NCI-H446 treated with DMSO at 0.1 percent for 48 hours (cell line): ENCODE measurements around the gene OTOA.
"Not testable (repeated sequence)": the region's sequence is repeated elsewhere in the genome, so short reads cannot be mapped to it uniquely, and the experiment has no call there.

ENCODE experiments used
- DNase-seq: peaks from one replicate; lab custom pipeline; 2025; lab: John Stamatoyannopoulos, UW

OTOA gene

DNA sequence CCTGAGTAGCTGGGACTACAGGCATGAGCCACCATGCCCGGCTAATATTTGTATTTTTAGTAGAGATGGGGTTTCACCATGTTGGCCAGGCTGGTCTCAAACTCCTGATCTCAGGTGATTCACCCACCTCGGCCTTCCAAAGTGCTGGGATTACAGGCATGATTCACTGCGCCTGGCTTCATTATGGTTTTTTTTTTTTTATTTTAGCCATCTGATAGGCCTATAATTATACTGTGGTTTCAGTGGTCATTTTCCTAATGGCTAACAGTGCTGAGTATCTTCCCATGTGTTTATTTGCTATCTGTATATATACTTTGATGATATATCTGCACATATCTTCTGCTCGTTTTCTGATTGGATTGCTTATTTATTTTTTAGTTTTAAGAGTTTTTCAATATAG, 10.7 kb downstream of the OTOA start:
- DNase-seq, result not testable (repeated sequence)

DNA sequence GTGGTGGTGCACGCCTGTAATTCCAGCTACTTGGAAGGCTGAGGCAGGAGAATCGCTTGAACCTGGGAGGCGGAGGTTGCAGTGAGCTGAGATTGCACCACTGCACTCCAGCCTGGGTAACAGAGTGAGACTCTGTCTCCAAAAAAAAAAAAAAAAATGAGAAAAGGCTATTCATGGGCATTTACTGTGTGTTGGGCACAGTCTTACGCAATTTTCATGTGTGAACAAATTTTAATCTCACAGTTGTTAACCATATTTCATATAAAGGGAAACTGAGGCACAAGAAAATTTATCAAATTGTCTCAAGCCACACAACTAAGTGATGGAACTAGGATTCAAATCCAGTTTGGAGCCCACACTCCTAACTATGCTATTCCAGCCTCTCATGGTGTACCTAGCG, 16.9 kb downstream of the OTOA start:
- not testable (repeated sequence) for DNase-seq

DNA sequence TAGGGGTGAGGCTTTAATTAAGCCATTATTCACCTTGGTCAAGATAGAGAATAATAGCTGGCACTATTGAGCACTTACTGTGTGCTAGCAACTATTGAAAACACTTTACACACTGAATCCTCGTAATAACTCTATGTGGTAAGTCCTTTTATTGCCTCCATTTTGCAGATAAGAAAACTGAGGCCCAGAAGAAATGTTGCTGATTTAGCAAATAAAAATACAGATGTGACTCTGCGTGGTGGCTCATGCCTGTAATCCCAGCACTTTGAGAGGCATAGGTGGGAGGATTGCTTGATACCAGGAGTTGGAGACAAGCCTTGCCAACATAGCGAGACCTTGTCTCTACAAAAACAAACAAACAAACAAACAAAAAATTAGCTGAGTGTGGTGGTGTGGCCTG, 19.4 kb downstream of the OTOA start:
- no peak for DNase-seq

DNA sequence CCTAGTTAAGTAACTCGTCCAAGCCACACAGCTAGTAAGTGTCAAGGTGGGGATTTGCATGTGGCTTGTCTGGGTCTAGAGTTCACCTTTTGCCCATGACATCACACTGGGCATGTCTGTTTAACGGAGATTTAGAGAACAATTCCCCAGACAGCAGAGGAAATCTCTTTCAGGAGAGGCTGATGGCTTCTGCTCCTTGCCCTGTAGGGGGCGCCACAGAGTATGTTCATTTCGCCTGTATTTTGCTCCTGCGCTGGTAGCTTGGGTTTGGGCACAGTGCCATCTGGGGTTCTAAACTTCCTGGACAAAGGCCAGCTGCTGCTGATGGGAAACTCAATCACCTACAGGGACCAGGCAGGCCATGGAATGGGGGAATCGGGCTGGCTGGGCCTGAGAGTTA, 20.4 kb downstream of the OTOA start:
- DNase-seq, result no peak

DNA sequence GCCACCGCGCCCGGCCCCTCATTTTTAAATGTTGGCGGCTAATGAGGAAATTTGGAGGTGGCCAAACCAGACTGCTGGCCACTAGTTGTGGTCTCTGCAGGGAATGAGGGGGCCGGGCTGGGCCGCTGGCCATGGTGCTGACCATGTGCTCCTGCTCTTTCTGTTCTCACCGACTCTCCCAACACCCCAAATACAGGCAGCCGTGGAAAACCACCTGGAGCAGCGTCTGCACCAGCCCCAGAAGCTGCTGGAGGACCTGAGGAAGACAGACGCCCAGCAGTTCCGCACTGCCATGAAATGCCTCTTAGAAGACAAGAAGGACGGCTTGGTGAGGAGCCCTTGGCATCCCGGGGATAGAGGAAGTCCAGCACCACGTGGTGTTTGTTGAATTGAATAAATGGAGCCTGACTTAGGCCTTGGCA, 21.3 kb downstream of the OTOA start:
- no peak for DNase-seq

DNA sequence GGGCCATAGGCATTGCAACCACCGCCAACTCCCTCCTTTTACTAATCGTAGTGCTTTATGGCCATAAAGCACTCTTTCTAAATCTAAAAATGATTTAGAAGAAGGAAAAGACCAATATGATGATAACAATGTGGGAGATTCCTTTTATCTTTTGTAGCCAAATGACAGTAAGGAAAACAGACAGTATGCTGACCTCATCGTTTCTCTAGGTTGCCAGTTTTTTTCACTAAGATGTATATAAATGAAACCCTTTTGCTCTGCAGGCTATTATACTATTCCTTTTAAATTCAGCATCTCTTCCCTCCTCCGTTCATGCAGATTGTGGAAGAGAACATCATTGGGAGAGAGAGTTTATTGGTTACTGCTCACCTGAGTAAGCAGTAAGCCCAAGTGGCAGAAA, 25.3 kb downstream of the OTOA start:
- DNase-seq, result no peak

DNA sequence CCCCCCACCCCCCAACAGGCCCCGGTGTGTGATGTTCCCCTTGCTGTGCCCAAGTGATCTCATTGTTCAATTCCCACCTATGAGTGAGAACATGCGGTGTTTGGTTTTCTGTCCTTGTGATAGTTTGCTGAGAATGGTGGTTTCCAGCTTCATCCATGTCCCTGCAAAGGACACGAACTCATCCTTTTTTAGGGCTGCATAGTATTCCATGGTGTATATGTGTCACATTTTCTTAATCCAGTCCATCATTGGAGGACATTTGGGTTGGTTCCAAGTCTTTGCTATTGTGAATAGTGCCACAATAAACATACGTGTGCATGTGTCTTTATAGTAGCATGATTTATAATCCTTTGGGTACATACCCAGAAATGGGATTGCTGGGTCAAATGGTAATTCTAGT, 27.2 kb downstream of the OTOA start:
- DNase-seq, result not testable (repeated sequence)

DNA sequence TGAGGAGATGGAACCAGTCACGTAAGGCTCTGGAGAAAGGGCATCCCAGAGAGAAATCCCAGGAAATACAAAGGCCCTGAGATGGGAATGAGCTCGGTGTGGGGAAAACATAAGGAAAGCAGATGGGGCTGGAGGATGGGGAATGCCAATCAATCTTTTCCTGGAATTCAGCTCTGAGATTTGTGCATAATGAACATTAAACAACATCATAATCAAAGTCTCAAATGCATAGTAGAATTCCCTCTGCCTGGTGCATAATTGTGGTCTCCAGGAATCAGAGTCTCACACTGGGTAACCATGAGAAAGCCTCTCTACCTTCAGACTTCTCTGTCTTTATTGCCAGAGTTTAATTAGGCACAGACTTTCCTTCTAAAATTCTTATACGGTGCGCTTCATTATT, 30.8 kb downstream of the OTOA start:
- DNase-seq, result no peak

DNA sequence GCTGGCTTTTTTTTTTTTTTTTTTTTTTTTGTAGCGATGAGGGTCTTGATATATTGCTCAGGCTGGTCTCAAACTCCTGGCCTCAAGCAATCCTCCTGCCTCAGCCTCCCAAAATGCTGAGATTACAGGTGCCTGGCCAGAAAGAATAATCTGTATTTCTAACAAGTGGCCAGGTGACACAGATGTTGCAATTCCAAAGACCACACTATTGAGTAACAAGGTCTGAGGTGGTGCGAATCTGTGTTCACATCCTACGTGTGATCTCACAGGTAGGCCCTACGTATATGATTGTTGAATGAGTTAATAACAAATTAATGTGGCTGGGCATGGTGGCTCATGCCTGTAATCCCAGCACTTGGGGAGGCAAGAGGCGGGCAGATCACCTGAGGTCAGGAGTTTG, 33.3 kb downstream of the OTOA start:
- DNase-seq, result no peak

DNA sequence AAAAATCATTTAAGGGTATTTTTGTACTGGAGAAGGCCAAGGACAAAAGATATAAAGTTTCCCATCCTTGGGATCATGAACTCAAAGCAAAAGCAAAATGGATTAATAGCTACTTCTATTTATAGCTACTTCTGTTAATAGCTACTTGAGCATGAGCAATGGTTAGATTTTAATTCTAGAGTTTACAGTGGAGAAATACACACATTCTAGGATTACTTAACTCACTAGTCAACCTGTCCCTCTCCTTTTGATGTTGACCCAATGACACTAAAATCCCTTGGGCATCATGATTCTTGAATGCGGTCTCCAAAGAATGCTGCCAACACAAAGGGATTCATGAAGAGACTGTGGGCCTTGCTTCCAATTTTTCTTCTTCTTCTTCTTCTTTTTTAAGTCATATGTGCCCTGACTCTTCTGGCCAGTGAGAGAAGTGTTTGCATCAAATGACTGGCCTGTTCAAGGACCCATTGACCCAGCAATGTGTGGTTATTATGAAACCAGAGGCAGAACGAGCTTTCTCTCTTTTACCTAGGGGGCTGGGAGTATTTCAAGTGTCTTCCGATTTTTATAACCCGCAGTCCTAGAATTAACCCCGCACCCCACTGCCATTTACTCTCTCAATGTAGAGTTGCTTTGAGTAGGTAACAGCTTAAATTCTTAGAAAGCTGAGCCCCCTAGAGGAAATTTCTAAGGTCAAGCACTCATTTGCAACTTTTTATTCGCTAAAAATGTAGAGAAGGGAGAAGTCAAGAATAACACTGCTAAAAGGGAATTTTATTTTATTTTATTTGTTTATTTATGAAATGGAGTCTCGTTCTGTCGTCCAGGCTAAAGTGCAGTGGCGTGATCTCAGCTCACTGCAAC, 34.6 kb downstream of the OTOA start:
- no peak for DNase-seq

DNA sequence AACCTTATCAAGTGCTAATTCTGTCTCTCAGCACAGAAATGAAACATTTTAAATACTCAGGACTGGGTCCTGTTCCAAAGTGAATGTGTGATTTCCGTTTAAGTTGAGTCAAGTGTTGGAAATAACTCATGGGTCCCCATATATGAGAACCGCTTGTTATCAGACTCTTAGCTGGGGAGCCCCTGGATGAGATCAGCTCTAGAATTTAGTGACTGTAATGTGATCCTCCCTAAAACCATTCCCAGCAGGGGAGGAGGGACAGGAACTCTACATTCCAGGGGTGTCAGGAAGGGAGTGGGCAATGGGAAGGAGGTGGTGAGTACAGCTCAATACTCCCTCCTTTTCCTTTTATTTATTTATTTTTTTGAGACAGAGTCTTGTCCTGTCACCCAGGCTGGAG, 37.5 kb downstream of the OTOA start:
- DNase-seq, result no peak

DNA sequence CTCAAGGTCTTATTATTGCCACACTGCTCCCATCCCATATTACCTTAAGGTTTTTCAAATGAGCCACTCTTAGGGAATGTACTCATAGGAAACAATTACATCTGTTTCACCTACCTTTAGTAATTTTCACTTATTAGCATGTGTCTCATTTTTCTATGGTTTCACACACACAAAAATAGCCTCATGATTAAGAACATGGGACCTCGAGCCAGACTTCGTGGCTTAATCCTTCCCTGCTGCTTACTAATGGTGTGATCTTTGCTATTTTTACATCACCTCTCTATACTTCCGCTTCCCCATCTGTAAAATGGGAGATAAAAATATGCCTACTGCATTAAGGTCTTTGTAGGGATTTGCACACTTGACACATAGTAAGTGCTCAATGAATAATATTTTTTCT, 38.5 kb downstream of the OTOA start:
- DNase-seq, result no peak

DNA sequence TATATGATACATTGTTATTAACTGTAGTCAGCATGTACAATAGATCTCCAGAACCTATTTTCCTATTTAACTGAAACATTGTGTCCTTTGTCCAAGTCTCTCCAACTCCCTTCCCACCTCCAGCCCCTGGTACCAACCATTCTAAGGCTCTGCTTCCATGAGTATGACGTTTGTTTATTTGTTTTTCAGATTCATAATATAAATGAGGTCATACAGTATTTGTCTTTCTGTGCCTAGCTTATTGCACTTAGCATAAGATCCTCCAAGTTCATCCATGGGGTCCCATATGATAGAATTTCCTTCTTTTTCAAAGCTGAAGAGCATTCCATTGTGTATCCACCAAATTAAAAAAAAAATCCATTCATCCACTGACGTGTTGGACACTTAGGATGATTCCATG, 39.4 kb downstream of the OTOA start:
- DNase-seq, result no peak

DNA sequence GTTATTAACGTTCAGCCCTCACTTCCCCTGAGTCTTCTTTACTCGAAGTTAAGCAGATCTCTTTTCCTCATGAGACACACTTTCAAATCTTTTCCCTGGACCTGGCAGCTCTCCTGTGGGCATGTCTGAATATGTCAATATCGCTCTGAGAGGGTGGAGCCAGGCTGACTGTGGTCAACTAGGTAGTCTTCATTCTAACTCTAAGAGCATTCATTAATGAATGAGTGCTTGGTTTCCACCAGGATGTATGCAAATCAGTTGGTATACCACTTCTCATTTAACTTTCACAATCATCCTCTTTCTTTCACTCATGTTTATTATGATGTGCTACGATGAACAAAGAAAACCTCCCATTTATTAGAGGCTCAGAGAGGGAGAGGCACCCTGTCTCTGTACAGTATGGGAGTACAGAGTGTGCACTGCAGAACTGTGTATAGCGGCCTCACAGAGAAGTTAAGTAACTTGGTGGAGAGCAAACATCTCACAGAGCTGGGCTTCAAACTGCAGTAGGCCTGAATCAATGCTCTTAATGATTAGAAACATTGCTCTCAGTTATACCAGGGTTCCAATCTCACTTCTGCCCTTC, 39.9 kb downstream of the OTOA start:
- no peak for DNase-seq

DNA sequence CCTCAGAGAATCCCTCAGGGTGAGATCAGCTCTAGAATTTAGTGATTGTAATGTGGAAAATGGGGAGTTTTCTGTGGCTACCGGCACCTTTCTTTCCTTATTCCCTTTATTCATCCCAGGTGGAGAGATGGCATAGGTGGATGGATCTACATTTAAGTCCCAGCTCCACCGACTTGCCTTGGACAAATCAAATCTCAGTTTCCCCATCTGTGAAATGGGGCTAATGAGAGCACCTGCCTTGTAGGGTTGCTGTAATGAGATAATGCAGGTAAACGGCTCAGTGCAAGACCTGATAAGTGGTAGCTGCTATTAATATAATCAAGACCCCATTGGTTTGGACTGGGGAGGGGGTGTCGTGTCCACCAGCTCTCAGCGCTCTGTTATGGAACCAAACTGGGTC, 40.5 kb downstream of the OTOA start:
- no peak for DNase-seq

DNA sequence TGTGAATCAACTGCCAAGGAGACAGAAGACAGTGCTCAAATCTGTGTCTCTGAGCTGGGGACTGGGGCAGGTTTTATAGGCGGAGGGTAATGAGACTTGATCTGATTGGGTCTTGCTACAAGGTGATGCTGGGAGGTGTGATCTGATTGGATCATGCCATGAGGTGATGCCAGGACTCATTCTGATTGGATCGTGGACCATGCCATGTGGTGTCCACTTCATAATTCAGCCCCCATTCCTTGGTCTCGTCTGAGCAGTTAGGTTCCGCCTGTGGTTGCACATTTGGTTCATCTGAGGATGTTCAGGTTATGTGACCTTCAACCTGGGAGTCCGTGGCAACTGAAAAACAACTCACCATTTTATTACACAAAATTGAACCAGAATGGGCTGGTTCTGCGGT, 41.0 kb downstream of the OTOA start:
- DNase-seq, result no peak

DNA sequence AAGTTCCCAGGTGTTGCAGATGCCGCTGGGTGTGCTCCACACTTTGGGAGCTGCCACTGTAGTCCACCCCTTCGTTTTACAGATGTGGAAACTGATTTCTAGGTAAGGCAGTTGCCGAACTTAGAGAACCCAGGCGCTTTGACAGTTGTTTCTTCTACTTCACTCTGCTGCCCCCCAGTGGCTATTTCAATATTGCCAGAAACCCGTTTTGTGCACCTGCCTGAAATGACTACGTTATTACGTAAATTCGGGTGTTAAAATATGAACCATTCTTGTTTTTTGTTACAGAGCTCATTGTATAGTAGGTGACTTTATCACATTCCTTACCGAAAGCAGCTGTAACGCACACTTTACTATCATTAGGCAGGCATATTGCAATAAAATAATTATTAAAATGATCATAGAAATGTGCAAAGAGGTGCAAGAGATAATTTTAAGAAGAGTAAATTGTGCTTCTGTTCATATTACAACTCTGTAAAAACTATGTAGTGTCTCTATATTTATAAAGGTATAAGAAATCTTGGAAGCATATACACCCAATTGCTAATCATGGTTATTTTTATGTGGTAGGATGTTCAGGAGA, 44.9 kb downstream of the OTOA start:
- no peak for DNase-seq

DNA sequence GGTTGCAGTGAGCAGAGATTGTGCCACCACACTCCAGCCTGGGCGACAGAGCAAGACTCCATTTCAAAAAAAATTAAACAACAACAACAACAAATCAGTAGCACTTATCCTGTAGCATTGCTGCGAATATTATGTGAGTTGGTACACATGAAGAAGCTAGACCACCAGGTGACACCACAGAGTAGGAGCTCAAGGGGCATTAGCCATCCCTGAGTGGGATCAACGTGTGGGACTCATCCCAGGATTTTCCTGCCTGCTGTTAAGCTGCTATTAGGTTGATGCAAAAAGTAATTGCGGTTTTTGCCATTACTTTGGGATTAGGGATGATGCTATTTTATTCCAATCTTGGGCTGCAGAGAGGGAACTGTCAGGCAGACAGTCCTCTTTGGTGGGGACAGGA, 47.2 kb downstream of the OTOA start:
- no peak for DNase-seq

DNA sequence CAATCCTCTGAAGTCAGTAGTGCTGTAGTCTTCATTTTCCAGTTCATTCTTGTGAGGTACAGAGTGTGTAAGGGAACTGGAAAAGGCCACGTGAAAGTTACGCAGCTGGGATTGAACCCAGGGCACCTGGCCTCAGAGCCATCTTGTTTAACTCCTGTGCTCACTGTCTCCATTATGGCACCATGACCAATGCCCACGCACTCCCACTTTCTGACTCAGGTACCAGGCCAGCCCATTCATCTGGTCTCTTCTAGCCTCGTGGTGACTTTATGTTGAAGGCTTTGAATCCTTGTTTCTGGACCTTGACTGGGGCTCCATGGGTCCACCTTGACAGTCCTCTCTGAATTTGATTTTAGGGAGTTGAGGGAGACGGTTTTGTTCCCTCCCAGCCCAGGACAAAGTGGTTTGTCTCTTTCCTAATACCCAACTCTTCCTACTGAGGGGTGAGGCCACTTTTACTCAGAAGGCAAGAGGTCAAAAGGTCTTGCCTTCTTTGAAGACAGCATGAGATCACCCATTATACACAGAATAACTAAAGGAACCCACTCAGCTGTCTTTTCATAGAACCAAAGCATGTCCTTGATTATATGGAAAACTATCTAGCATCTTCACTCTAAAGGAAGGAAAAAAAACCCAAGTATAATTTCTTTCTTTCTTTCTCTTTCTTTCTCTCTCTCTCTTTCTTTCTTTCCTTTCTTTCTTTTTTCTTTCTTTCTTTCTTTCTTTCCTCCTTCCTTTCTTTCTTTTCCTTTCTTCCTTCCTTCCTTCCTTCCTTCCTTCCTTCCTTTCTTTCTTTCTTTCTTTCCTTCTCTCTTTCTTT, 50.0 kb downstream of the OTOA start:
- no peak for DNase-seq

DNA sequence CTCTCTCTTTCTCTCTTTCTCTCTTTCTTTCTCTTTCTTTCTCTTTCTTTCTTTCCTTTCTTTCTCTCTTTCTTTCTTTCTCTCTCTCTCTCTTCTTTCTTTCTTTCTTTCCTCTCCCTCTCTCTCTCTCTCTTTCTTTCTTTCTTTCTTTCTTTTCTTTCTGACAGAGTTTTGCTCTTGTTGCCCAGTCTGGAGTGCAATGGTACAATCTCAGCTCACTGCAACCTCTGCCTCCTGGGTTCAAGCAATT, 50.5 kb downstream of the OTOA start:
- not testable (repeated sequence) for DNase-seq

DNA sequence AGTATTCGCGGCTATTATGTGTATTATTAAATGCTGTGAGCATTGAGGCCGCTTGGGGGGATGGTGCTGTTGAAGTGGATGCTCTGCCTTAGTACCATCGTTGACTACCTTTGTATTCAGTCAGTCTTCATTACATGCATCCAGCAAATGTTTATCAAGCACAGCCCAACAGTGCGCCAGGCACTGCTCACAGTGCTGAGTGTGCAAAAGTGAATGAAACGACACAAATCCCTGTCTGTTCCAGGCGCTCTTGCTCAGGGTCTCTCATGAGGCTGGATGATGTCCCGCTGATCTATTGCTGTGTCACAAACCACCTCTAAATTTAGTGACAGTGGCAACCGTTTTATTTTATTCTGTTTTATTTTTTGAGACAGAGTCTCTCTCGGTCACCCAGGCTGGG, 53.8 kb downstream of the OTOA start:
- DNase-seq, result no peak

DNA sequence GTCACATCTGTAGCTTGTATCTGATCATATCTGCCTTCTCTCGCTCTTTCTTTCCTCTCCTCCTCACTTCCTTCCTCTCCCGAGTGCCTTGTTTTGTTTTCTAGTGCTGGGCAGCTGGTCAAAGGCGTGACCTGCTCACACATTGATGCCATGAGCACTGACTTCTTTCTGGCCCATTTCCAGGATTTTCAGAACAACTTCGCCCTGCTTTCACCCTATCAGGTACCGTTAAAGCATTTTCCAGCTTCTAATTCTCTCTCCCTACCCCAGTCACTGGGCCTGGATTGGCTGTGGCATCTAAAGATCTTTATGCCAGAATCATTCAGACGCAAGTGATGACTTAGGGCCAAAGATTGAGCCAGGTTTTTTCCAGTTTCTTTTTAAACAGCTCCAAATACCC, 55.5 kb downstream of the OTOA start:
- DNase-seq, result no peak

DNA sequence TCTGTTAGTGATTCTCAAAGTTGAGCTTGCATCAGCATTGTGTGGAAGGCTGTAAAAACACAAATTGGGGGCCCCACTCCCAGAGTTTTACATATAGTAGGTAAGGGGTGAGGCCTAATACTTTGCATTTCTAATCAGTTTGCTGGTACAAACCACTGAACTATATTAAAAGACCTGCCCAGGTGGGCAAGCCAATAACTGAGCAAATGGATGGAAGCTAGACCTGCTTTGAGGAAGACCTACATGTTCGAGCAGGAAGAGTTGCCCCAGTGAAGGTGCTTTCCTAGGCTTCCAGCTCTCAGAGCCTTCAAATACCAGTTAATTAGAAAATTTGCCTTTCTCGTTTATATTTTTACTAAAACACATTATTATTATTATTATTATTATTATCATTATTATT, 56.8 kb downstream of the OTOA start:
- no peak for DNase-seq
